ENCODE results near the gene MPZL2.

GRCh38 chr11:118304227-118304567, 40.1 kb upstream of the MPZL2 start:
- no peak for TF ChIP-seq TCF7L2 (IDR thresholded peaks at IDR 0.05; ENCODE audit: low read depth, low read length)
- TF ChIP-seq, protein P1, sequence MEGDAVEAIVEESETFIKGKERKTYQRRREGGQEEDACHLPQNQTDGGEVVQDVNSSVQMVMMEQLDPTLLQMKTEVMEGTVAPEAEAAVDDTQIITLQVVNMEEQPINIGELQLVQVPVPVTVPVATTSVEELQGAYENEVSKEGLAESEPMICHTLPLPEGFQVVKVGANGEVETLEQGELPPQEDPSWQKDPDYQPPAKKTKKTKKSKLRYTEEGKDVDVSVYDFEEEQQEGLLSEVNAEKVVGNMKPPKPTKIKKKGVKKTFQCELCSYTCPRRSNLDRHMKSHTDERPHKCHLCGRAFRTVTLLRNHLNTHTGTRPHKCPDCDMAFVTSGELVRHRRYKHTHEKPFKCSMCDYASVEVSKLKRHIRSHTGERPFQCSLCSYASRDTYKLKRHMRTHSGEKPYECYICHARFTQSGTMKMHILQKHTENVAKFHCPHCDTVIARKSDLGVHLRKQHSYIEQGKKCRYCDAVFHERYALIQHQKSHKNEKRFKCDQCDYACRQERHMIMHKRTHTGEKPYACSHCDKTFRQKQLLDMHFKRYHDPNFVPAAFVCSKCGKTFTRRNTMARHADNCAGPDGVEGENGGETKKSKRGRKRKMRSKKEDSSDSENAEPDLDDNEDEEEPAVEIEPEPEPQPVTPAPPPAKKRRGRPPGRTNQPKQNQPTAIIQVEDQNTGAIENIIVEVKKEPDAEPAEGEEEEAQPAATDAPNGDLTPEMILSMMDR (IDR thresholded peaks at IDR 0.05), result no peak

Measured in Panc1 (cell line).